Lower leg skin (tissue), 3 donors: ENCODE data around the gene CRACR2A.

Experiments
- POLR2A ChIP-seq, 2 donors: fragments of 450-650 bp; IDR thresholded peaks; one replicate each; pipeline ENCODE4 v1.6.1; 2016 to 2017; ENCODE audit warnings: antibody characterized with exemption in 2 of 2, mild to moderate bottlenecking in 1 of 2, moderate library complexity in 1 of 2
- TF ChIP-seq, protein P1 (sequence below), 3 donors: fragments of 450-650 bp; IDR thresholded peaks; one replicate each; pipeline ENCODE4 v1.5.1; 2016; ENCODE audit warnings: antibody characterized with exemption in 3 of 3, mild to moderate bottlenecking in 3 of 3, moderate library complexity in 2 of 3

DNA sequence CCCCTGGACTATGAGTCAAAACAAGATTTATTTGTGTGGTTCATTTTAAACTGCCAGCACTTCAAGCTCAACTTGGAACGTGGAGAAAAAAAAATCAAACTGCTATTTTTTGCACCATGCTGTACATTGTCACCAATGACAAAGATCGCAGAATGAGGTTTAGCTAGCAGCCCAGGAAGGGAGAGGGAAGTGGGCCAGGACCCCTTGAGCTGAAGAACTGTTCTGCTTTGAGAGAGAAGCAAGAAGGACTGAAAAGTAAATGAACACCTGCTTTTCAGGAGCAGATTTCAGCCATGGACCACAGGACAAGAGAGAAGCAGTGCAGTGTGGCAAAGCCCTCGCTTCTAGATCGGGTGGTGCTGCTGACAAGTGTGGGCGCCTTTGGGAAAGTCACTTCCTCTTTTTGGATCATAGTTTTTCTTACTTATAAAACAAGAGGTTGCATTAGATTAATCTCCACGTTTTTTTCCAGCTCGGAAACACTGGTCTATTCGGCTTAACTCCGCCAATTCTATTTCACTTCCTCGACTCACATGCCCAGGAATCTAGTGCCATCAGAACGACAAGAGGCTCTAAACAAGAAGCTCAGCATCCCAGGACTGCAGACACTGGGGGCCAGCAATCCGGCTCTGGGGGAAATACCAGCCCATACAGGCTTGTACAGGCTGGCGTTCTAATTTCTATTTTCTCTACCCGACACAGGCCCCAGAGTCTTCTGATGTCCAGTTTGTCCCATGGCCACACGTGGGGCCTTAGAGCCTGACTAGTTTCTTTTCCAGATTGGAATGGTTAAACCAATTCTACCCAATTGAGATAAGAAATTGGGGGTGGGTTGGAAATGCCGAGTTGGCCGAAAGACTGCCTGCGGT lies 129.9 kb downstream of the CRACR2A start:
- TF ChIP-seq, protein P1, sequence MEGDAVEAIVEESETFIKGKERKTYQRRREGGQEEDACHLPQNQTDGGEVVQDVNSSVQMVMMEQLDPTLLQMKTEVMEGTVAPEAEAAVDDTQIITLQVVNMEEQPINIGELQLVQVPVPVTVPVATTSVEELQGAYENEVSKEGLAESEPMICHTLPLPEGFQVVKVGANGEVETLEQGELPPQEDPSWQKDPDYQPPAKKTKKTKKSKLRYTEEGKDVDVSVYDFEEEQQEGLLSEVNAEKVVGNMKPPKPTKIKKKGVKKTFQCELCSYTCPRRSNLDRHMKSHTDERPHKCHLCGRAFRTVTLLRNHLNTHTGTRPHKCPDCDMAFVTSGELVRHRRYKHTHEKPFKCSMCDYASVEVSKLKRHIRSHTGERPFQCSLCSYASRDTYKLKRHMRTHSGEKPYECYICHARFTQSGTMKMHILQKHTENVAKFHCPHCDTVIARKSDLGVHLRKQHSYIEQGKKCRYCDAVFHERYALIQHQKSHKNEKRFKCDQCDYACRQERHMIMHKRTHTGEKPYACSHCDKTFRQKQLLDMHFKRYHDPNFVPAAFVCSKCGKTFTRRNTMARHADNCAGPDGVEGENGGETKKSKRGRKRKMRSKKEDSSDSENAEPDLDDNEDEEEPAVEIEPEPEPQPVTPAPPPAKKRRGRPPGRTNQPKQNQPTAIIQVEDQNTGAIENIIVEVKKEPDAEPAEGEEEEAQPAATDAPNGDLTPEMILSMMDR (IDR thresholded peaks at IDR 0.05) = no peak
- TF ChIP-seq POLR2A (IDR thresholded peaks at IDR 0.05) = no peak
